Hypothalamus (tissue), 51 donors: ENCODE results near the gene PSMG3.
"Not testable (repeated sequence)": the region's sequence is repeated elsewhere in the genome, so short reads cannot be mapped to it uniquely, and the experiment has no call there.

Experiments
- DNase-seq, 51 donors: peaks; one replicate each; lab custom pipeline; 2025; lab: John Stamatoyannopoulos, UW

The PSMG3 gene

DNA sequence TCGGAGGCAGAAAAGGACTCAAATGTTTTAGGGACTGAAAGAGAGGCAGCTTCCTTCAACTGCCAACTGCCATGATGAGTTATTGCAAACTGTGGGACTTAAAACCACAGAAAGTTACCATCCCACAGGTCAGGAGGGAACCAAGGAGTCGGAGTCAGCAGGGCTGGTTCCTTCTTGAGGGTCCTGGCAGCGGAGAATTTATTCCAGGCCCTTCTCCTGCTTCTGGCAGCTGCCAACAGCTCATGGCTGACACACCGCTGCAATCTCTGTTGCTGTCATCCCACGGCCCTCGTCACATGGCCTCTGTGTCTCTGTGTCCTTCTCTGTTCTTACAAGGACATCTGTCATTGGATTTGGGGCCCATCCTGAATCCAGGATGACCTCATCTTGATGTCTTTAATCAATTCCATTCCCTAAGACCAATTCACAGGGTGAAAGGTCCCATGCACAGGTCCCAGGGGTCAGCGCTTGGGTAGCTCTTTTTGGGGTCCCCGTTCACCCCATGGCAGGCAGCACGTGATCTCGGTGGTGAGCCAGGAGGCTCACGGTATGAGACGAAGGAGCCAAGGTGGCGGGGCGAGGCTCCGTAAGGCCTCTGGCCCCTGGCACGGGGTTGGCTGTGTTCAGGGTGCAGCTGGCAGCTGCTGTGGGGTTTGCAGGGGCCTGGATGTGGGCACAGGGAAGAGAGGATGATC, 27.4 kb upstream of the PSMG3 start:
- DNase-seq: no peak

DNA sequence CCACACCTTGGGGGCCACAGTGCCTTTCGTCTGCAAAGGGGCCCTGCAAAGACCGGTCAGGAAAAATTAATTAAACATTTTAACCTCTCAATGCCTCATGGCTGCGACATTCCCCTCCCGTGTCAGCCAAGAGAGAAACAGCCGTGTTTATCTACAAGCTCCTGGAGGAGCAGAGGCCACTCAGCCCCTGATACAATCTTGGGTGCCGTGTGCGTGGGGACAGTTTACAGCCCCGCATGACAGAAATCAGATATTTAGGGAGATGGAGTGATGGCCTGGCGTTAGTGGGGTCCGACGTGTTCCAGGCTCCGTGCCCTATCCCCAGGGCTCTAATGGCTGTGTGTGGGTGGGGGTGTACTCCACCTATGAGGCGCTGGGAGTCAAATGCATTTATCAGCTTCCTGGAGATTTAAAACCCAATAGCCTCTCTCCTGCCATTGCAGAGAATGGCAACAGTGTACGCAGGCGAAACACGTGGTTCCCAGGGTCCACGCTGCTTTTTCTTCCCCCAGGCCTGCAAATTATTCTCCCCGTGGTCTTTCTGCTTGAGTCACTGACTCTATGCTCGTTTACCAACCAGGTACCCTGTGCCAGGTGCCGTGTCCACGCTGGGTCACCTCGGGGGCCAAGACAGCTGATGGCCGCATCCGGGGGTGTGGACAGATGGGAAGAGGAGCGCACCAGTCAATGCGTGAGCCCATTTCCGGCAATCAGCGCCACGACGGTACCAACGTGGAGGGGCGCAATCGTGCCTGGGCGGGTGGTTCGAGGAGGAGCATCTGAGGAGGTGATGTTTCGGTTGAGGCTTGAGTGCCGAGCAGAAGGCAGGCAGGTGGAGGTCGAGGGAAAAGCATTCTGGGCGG, 26.6 kb upstream of the PSMG3 start:
- DNase-seq: no peak

DNA sequence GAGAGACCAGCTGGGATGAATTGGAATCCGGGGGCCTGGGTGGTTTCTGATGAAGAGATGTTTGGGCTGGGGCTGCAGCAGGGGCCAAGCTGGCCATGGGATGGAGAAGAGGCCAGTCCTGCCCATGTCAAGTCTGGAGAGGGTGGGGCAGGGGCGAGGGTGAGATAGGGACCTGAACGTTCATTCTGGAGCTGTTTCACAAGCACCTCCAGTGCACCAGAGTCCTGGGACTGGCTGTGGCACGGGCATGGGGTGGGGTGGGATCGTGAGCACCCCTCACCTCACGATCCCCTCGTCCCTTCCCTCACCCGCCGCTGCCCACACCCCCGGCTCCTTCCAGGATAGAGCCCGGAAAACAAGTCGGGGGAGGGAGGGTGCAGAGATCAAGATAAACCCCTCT, 25.8 kb upstream of the PSMG3 start:
- DNase-seq: no peak

DNA sequence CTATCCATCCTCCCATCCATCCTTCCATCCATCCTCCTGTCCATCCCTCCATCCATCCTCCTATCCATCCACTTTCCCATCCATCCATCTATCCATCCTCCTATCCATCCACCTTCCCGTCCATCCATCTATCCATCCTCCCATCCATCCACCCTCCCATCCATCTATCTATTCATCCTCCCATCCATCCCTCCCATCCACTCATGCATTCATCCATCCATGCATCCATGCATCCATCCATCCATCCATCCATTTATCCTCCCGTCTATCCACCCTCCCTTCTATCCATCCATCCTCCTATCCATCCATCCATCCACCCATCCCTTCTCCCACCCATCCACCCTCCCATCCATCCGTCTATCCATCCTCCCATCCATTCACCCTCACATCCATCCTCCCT, 25.2 kb upstream of the PSMG3 start:
- no peak for DNase-seq

DNA sequence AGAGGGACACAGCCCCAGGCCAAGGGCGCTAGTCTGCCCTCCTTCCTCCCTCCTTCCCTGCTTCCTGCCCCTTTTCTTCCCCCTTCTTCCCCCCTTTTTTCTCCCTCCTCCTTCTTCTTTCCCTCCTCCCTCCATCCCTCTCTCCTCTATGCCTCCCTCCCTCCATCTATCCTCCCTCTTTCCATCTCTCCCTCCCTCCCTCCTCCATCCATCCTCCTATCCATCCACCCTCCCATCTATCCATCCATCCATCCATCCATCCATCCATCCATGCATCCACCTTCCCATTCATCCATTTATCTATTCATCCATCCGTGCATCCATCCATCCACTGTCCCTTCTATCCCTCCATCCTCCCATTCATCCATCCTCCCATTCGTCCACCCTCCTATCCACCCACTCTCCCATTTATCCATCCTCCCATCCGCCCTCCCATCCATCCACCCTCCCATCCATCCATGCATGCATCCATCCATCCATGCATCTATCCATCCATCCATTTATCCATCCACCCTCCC, 24.1 kb upstream of the PSMG3 start:
- no peak for DNase-seq

DNA sequence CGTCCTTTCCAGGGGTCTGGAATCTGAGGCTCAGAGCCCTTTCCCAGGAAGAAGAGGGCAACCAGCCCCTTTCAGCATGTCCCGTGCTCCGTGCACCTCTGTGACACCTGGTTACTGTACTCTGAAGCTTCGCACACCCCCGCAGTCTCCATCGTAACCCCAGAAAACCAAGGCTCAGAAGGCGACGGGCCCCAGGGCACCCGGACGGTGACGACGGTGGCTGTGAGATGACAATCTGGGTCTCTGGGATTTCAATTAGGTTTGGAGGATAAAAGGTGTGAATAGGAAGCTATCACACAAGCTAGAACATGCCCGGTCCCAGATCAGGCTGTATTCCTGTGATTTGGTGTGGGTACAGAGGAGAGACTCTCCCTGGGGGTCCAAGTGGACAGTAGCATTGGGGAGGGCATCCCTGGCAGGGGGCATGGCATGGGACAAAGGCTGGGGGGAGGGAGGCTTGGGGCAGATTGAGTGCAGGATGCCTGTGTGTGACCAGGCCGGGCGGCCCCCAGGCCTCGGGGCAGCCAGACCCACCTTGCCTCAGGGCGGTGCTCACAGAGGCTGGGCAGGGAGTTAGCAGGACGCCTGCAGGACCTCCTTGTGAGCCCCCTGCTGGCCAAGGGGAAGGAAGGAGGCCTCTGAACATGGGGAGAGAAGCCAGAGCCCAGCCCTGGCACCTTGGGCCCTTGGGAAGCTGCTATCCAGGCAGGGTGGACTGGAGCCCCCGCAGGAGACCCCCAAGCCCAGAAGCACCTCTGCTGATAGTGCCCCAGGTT, 23.4 kb upstream of the PSMG3 start:
- no peak for DNase-seq

DNA sequence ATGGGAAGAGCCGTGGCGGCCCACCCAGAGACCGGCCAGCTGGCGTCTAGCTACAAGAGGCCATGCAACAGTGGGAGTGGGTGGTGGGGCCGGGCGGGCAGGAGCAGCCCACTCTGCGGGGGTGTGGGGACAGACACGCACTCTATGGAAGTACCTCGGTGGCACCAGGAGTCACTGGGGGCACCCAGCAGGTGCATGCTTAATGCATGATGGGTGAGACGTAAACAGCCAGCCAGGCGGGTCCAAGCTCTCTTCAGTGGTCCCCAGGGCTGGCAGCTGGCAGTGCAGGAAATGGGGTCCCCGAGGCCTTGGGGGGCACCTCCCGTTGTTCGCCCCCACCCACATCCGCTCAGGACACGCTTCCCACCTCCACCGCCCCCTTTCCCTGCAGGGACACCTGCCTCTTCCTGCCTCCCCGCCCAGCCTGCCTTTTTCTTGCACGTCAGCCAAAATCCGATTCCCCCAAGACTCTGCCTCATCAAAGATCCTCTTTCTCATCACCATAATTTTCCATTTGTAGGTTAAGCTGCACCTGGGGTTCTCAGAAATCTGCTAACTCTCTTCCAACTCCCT, 22.6 kb upstream of the PSMG3 start:
- DNase-seq: no peak

DNA sequence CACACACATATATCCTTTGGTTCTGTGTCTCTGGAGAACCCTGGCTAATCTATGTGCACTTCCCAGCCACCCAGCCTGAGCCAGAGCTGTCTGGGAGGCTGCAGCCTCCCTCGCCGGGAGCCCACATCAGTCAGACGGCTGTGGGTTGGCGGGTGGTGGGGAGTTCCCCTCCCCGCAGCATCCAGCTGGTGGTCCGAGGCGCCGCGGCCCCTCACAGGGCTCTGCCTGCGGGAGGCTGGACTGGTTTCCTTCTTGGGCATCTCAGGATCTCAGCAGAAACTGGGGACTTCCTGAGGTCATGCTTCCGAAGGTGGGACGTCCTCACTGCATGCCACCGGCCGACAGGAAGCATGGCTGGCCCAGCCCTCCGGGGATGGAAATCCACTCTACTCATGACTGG, 22.0 kb upstream of the PSMG3 start:
- no peak for DNase-seq

DNA sequence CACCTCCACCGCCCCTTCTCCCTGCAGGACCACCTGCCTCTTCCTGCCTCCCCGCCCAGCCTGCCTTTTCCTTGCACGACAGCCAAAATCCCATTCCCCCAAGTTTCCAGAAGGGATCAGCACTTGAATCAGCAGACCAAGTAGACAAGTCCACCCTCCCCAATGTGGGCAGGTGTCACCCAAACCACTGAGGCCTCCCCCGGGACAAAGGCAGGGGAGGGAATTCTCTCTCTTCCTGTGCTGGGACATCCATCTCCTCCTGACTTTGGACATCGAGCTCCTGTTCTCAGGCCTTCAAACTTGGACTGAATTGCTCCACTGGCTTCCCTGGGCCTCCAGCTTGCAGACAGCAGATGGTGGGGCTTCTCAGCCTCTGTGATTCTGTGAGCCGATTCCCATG, 21.6 kb upstream of the PSMG3 start:
- DNase-seq: no peak

DNA sequence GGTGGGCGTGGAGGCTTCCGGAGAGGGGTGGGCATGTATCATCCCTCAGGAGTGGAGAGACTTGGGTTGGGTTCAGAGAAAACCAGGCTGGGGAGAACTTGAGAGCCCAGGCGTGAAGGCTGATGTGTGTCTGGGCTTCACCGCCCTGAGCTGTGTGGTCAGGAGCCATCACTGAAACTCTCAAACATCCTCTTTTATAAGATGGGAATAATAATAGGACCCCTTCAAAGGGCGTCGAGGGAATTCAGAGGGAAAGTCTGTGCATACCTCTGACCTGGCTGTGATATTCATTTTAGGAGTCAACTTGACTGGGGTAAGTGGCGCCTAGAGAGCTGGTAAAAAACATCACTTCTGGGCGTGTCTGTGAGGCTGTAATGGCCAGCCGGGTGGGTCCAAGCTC, 21.1 kb upstream of the PSMG3 start:
- DNase-seq: no peak

DNA sequence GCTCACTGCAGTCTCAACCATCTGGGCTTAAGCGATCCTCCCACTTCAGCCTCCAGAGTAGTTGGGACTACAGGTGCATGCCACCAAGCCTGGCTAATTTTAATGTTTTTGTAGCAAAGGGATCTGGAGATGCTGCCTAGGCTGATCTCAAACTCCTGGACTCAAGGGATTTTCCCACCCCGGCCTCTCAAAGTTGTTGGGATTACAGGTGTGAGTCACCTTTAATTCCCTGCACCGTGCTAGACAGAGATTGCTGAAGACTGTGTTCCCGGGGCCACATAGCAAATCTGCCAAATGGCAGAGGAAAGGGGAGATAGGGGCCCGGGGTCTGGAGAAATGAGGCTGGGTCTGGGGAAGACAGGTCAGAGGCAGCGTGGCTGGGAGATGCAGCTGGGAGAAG, 20.6 kb upstream of the PSMG3 start:
- DNase-seq: no peak

DNA sequence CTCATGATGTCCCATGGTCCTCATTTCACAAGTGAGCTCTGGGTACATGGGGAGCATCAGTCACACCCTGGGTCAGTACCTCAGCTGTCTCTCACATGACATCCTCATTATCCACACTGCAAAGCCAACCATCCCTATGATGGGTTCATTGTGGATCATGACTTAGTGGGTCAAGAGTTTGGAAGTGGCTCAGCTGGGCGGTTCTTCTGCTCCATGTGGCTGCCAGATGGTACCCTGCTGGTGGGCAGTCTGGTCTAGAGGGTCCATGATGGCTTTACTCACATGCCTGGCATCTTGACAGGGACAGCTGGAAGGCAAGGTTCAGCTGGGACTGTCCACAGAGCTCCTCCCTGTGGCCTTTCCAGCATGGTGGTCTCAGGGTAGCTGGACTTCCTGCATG, 19.1 kb upstream of the PSMG3 start:
- no peak for DNase-seq

DNA sequence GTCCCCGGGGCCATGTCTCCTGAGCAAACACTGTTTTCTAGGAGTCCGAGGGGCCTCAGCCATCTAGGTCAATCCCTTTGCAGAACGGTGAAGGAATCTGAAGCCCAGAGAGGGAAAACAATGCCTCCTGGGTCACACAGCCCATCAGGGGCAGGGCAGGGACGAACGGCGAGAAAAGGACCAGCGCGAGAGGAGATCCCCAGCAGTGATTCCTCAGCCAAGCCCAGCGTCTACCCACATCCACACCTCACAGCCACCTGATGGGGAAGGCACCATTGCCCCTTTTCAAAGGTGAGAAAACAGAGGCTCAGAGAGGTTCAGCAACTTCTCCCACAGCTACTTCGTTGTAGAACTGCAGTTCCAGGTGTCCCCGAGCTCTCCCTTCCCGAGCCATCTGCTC, 17.9 kb upstream of the PSMG3 start:
- DNase-seq: no peak

DNA sequence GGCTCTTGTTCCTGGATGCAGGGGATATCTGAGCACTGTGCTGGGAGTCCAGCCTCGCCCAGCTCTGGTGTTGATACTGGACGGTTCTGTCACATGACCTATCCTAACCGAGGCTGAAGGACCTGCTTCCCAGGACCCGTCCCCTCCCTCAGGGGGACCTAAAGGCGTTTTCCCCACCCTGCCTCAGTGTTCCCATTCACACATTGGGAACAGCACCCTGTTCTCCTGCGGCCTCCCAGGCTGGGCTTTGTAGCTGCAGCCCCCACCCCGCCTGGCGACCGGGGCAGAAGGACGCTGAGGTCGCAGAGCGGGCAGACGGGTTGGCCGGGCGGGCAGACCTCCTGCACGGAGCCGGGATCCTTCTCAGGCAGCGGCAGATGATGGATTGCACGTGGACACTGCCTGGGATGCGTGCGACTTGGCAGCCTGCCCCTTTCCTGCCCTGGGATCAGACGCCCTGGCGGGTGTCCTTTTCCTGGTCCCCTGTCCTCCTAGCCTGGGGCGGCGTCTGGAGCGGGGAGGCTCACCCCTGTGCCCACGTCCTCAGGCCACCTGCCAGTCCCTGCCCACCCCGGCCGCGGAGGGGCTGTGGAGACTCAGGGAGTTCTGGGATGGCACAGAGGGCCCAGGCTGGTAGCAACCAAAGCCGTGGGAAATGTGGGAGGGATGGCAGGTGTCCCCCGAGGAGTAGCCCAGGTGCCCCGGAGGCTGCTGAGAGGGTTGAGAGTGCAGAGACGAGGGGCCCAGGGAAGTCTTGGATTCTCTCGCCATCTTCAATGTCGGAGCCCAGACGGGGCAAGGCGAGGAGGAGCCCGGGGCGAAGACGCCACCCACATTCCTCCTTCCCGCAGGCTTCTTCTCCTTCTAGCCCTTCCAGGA, 17.2 kb upstream of the PSMG3 start:
- no peak for DNase-seq

DNA sequence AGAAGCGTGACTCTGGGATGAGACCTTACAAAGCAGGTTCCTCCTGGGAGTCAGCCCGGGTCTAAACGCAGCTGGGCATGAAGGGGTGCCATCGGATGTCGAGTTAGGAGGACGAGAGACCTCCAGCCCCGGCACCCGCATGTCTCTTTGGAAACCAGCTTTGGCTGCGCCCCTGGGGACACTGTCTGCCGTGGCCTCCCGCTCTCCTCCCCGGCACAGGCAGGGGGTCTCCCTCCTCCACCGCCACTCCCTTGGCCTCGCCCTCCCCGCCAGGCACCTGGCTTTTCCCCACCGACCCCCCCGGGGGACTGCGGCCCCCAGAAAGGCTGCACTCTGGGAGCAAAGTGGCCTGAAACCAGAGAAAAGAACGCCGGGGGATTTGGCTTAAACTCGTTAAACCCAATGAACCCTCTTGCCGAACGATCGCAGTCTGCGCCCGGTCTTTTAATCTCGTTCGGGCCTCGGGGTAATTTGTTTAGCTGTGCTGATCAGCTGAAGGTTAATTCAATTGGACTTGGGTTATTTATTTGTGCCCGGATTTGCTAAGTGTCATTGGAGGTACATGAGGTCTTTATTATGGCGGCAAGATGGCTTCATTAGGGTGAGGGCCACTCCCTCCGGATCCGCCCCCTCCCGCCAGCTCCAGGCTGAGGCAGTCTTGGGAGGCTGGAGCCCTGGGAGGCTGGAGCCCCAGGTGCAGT, 16.4 kb upstream of the PSMG3 start:
- no peak for DNase-seq

DNA sequence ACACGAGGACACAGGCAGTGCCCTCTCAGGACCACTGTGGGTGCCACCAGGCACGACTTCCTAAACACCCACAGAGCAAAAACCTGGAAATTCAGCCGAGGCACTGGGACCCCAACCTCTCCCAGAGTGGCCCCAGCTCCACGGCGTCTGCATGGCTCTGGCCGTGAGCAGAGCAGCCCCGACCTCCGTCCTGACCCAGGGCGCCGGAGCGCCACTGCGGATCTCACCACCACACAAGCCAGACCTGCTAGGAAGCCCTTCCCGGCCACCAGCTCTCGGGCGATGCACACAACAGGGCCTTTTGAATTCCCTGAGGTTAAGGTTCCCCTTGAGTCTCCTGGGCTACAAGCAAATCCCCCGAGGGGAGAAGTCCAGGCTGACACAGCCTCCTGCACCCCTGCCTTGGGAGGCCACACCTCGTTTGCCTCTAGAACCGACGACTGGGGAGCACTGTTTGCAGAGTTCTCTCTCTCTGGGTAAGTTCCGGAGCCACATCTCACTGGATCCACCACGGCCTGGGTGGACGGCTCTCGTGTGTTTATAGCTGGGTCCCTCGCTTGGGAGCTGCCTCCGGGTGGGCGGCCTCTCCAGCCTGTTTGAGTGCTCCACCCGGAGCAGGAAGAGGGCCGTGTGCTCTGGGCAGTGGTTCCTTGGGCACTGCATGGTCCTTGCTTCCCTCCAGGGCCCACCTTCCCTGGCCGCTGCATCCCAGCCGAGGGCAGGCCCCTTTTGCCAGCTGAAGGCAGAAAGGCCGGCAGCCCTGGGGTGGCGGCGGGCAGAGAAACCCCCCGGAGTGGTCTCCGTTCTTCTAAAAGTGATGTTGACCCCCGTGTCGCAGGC, 15.5 kb upstream of the PSMG3 start:
- DNase-seq: no peak

DNA sequence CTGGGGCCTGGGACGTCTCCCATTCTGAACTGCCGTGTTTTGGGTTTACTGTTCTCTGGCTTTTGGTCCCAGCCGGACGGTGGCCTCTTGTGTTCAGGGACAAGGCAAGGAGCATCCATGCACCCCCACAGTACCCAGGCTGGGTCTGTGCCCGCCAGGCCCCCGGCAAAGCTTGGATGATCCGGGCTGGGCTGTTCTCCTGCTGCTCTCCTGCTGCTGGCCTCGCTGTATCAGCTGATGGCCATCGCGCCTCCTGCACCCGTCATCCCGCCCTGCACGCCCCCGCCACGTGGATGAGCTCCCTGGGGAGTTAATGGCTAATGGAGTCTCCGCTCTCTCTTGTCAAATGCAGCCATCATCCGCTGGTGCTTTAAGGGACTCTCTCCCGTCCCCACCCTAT, 14.9 kb upstream of the PSMG3 start:
- no peak for DNase-seq

DNA sequence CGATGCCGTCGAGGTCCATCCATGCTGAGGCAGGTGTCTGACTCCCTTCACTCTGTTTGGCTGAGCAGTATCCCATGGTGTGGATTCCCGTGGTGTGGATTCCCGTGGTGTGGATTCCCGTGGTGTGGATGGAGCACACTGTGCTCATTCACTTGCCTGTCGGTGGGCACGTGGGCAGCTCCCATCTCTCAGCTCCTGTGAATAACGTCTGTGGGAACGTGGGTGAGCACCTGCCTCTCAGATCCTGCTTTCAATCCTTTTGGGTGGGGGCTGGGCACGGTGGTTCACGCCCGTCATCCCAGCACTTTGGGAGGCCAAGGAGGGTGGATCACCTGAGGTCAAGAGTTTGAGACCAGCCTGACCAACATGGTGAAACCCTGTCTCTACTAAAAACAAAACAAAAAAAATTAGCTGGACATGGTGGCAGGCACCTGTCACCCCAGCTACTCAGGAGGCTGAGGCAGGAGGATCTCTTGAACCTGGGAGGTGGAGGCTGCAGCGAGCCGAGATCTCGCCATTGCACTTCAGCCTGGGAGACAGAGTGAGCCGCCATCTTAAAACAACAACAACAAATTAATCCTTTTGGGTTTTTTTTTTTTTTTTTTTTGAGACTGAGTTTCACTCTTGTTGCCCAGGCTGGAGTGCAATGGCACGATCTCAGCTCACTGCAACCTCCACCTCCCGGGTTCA, 13.6 kb upstream of the PSMG3 start:
- not testable (repeated sequence) for DNase-seq
